Muscle layer of duodenum (tissue), 2 donors: Measurements from ENCODE around the gene SEBOX.

ENCODE experiments used
- H3K27ac ChIP-seq: one replicate; pipeline ENCODE4 v1.7.0; 2013; ENCODE audit warnings: mild to moderate bottlenecking, low read length
- H3K27me3 ChIP-seq: one replicate; pipeline ENCODE4 v1.7.0; 2013; ENCODE audit warnings: low read depth, mild to moderate bottlenecking, control low read depth, low read length
- H3K36me3 ChIP-seq, 2 donors: one replicate each; pipeline ENCODE4 v1.7.0; 2013; ENCODE audit warnings: low read length in 2 of 2, control low read depth in 1 of 2, mild to moderate bottlenecking in 1 of 2; ENCODE audit not compliant: insufficient read depth in 2 of 2, control insufficient read depth in 1 of 2
- H3K4me1 ChIP-seq, 2 donors: one replicate each; pipeline ENCODE4 v1.7.0; 2013; ENCODE audit warnings: low read length in 2 of 2, mild to moderate bottlenecking in 2 of 2, control low read depth in 1 of 2, moderate library complexity in 1 of 2; ENCODE audit not compliant: insufficient read depth in 2 of 2, control insufficient read depth in 1 of 2
- H3K4me3 ChIP-seq, 2 donors: one replicate each; pipeline ENCODE4 v1.7.0; 2013; ENCODE audit warnings: low read length in 2 of 2, low read depth in 1 of 2, mild to moderate bottlenecking in 1 of 2
- H3K9me3 ChIP-seq, 2 donors: one replicate each; pipeline ENCODE4 v1.7.0; 2013; ENCODE audit warnings: low read length in 2 of 2, control low read depth in 1 of 2, mild to moderate bottlenecking in 1 of 2; ENCODE audit not compliant: control insufficient read depth in 1 of 2
- donor health status: healthy.

SEBOX gene

GRCh38 chr17:28365487-28365886, 488 bp upstream of the SEBOX start:
- no peak overlapping the region for H3K27ac ChIP-seq
- H3K9me3 ChIP-seq, result no peaks in the 10 kb centered on the region
- H3K27me3 ChIP-seq, result no peaks in the 10 kb centered on the region
- H3K36me3 ChIP-seq, result peaks cover 29 to 52% of the 10 kb centered on the region in 2 donors
- H3K4me1 ChIP-seq, result peaks cover 0 to 2% of the 10 kb centered on the region in 2 donors
- H3K4me3 ChIP-seq, result no peak overlapping the region

GRCh38 chr17:28363776-28364650, 986 bp downstream of the SEBOX start:
- H3K36me3 ChIP-seq, result peaks cover 33 to 65% of the 10 kb centered on the region in 2 donors

GRCh38 chr17:28363186-28363585, 1.8 kb downstream of the SEBOX start:
- H3K27ac ChIP-seq, result no peak overlapping the region
- H3K4me1 ChIP-seq, result peaks cover 3 to 7% of the 10 kb centered on the region in 2 donors
- peaks cover 33 to 65% of the 10 kb centered on the region in 2 donors for H3K36me3 ChIP-seq

More at GRCh38 chr17:28363776-28364650, 986 bp downstream of the SEBOX start:
- no peaks in the 10 kb centered on the region for H3K9me3 ChIP-seq
- H3K27me3 ChIP-seq, result no peaks in the 10 kb centered on the region
- no peak overlapping the region for H3K4me3 ChIP-seq
- H3K27ac ChIP-seq, result no peak overlapping the region
- no peaks in the 10 kb centered on the region for H3K4me1 ChIP-seq

GRCh38 chr17:28357901-28358197, 7.2 kb downstream of the SEBOX start:
- peak overlapping the region; percentile 73 for H3K27ac ChIP-seq
- H3K9me3 ChIP-seq, result no peaks in the 10 kb centered on the region
- peak overlapping the region; percentile 89 to 98 for H3K4me3 ChIP-seq
- H3K36me3 ChIP-seq, result peaks cover 40 to 56% of the 10 kb centered on the region in 2 donors
- H3K4me1 ChIP-seq, result peaks cover 13 to 22% of the 10 kb centered on the region in 2 donors
- no peaks in the 10 kb centered on the region for H3K27me3 ChIP-seq

More at GRCh38 chr17:28363186-28363585, 1.8 kb downstream of the SEBOX start:
- Histone ChIP-seq H3K9me3 (no peaks in the 10 kb centered on the region), H3K4me3 (no peak overlapping the region), H3K27me3 (no peaks in the 10 kb centered on the region)

- peak within 1 kb of the TSS; percentile 77 for H3K27ac ChIP-seq
- no peaks in the 10 kb centered on the region for H3K9me3 ChIP-seq
- H3K27me3 ChIP-seq, result no peaks in the 10 kb centered on the region
- H3K4me1 ChIP-seq, result peaks cover 13 to 22% of the 10 kb centered on the region in 2 donors
- H3K36me3 ChIP-seq, result peaks cover 40 to 54% of the 10 kb centered on the region in 2 donors
- peak within 1 kb of the TSS; percentile 89 to 98 for H3K4me3 ChIP-seq
These were observed 7.7 kb downstream of the SEBOX start, which contains the start of gene POLDIP2 for GRCh38 chr17:28357061-28357900. Gene POLDIP2, minus strand, starts transcription at chr17:28357527. Its CDS starts 79 bp downstream, at chr17:28357448.

- H3K4me1 ChIP-seq, result no peaks in the 10 kb centered on the region
- H3K36me3 ChIP-seq, result peaks cover 72 to 90% of the 10 kb centered on the region in 2 donors
These were observed 14.7 kb downstream of the SEBOX start for GRCh38 chr17:28350271-28350670.

GRCh38 chr17:28348979-28349378, 16.0 kb downstream of the SEBOX start:
- H3K36me3 ChIP-seq, result peaks cover 75 to 91% of the 10 kb centered on the region in 2 donors
- no peak overlapping the region for H3K27ac ChIP-seq
- H3K4me3 ChIP-seq, result no peak overlapping the region
- H3K9me3 ChIP-seq, result no peaks in the 10 kb centered on the region
- H3K27me3 ChIP-seq, result no peaks in the 10 kb centered on the region
- H3K4me1 ChIP-seq, result no peaks in the 10 kb centered on the region

More at GRCh38 chr17:28350271-28350670, 14.7 kb downstream of the SEBOX start:
- Histone ChIP-seq H3K4me3 (no peak overlapping the region), H3K27ac (no peak overlapping the region), H3K27me3 (no peaks in the 10 kb centered on the region), H3K9me3 (no peaks in the 10 kb centered on the region)

- H3K27me3 ChIP-seq, result no peaks in the 10 kb centered on the region
- H3K4me1 ChIP-seq, result no peaks in the 10 kb centered on the region
- peaks cover 65 to 95% of the 10 kb centered on the region in 2 donors for H3K36me3 ChIP-seq
- no peak overlapping the region for H3K27ac ChIP-seq
- H3K4me3 ChIP-seq, result no peak overlapping the region
- H3K9me3 ChIP-seq, result no peaks in the 10 kb centered on the region
These were observed 17.6 kb downstream of the SEBOX start for GRCh38 chr17:28347261-28347891.

- Histone ChIP-seq H3K9me3 (no peaks in the 10 kb centered on the region), H3K4me1 (no peaks in the 10 kb centered on the region), H3K36me3 (peaks cover 69 to 95% of the 10 kb centered on the region in 2 donors), H3K27ac (no peak overlapping the region), H3K4me3 (no peak overlapping the region), H3K27me3 (no peaks in the 10 kb centered on the region)
These were observed 18.2 kb downstream of the SEBOX start for GRCh38 chr17:28346746-28347246.

- no peaks in the 10 kb centered on the region for H3K4me1 ChIP-seq
- no peaks in the 10 kb centered on the region for H3K27me3 ChIP-seq
- H3K27ac ChIP-seq, result no peak overlapping the region
- H3K4me3 ChIP-seq, result no peak overlapping the region
- H3K36me3 ChIP-seq, result peaks cover 69 to 95% of the 10 kb centered on the region in 2 donors
- no peaks in the 10 kb centered on the region for H3K9me3 ChIP-seq
These were observed 18.8 kb downstream of the SEBOX start for GRCh38 chr17:28346199-28346580.
